ENCODE measurements around the gene TSC22D2. TPM values are rescaled to one million over a fixed set of nuclear protein-coding genes. Genes with fewer than 3 reads are reported as not detected.

The TSC22D2 gene
- total RNA-seq, 3 donors from 2014 or later = 12.1 to 19.8 (median 16.5) TPM

GRCh38 chr3:150426292-150426691 lies 18.2 kb downstream of the TSC22D2 start:
- no peak overlapping the region for H3K4me3 ChIP-seq
- intact Hi-C loops (cut with DNase I; ENCODE audit: low total_unique reads) = no loop called here
- H3K27me3 ChIP-seq = no peaks in the 10 kb centered on the region
- H3K4me1 ChIP-seq = no peaks in the 10 kb centered on the region
- no peaks in the 10 kb centered on the region for H3K36me3 ChIP-seq
- H3K27ac ChIP-seq = no peak overlapping the region
- no peaks in the 10 kb centered on the region for H3K9me3 ChIP-seq
- TF ChIP-seq POLR2A (IDR thresholded peaks at IDR 0.05) (no peak), POLR2AphosphoS5 (IDR thresholded peaks at IDR 0.05) (no peak), CTCF (IDR thresholded peaks at IDR 0.05) (no peak)
- DNase-seq (ENCODE audit: low spot score in 2 of 2) = no peak

DNA sequence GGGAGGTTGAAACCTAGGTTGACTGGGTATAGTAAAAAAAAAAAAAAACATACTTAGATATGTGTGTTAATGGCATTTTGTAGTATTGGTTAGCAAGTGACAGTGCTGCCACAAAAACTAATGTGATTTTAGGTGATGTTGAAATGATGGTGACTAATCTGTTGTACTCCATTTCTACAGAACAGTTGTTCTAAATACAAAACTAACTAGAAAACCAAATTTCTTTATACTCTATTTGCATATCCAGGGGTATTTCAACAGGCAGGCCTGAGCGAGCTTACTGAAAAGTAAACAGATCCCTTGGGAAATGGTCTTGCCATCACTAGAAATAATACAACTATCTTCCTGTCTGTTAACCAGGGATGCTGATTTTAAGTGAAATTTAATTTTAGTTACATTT lies 20.5 kb downstream of the TSC22D2 start:
- Histone ChIP-seq H3K36me3 (no peaks in the 10 kb centered on the region), H3K27ac (no peak overlapping the region), H3K4me3 (no peak overlapping the region), H3K9me3 (no peaks in the 10 kb centered on the region), H3K4me1 (no peaks in the 10 kb centered on the region), H3K27me3 (no peaks in the 10 kb centered on the region)
- no peak for DNase-seq (ENCODE audit: low spot score in 2 of 2)
- TF ChIP-seq POLR2AphosphoS5 (IDR thresholded peaks at IDR 0.05) (no peak), POLR2A (IDR thresholded peaks at IDR 0.05) (no peak), CTCF (IDR thresholded peaks at IDR 0.05) (no peak)
- intact Hi-C loops (cut with DNase I; ENCODE audit: low total_unique reads) = no loop called here

DNA sequence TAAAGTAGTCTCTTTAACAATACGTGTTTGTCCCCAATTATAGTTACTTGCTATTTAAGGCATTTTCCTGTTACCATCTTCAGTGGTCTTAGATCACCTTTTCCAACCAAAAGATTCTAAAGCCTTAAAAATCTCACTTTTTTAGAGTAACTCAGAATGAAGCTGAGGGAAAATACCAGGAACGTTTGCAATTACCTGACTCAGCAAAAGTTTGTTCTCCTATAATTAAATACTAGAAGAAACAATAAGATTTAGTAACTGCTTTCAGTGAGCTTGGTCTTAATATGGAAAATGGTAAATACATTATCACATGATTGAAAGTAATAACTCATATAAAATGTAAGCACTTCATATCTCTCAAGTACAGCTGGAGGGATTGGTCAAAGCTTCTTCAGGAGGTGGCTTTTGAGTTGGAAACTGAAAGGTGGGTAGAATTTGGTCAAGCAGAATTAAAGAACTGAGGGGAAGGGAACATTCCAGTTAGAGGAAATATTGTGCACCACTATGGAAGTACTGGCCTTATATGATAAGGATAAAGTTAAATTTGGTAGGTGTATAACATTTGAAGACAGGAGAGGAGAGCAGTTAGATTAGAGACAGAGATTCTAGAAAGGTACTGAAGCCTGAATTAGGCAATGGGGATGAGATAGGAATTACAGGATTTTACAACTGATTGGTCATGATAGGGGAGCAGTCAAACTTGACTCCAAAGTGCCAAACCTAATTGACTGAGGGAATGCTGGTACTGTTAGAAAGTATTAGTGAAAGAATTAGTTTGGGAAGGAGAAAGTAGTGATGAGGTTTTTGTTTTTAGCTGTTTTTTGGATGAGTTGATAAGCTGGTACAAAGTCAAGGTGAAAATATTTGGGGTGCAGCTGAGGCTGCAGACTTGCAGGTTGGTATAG lies 21.9 kb downstream of the TSC22D2 start:
- no peak for TF ChIP-seq POLR2AphosphoS5 (IDR thresholded peaks at IDR 0.05)
- TF ChIP-seq CTCF (IDR thresholded peaks at IDR 0.05) = no peak
- no peak for TF ChIP-seq POLR2A (IDR thresholded peaks at IDR 0.05)
- no peak for DNase-seq (ENCODE audit: low spot score in 2 of 2)
- H3K36me3 ChIP-seq = no peaks in the 10 kb centered on the region
- no peaks in the 10 kb centered on the region for H3K9me3 ChIP-seq
- no peak overlapping the region for H3K4me3 ChIP-seq
- H3K27me3 ChIP-seq = no peaks in the 10 kb centered on the region
- H3K4me1 ChIP-seq = no peaks in the 10 kb centered on the region
- intact Hi-C loops (cut with DNase I; ENCODE audit: low total_unique reads) = no loop called here
- H3K27ac ChIP-seq = no peak overlapping the region

DNA sequence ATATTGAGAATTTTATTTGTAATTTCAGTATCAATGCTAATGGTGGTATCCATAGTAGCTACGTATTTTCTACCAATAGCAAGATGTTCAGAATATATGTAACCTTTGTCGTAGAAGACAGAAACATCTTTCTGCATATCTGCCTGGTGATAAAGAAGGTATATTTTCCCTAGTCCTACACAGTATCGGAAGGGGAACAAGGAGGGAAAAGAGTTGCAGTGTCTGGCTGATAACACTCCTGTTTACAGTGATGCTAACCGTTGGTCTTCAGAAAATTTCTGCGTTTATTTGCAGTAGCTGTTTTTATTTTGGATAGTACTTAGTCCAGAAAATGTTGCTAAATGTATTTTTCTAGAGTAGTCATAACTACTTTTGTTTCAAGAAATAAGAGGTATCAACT lies 25.2 kb downstream of the TSC22D2 start:
- TF ChIP-seq CTCF (IDR thresholded peaks at IDR 0.05) (no peak), POLR2AphosphoS5 (IDR thresholded peaks at IDR 0.05) (no peak), POLR2A (IDR thresholded peaks at IDR 0.05) (no peak)
- DNase-seq (ENCODE audit: low spot score in 2 of 2) = no peak
- no peak overlapping the region for H3K27ac ChIP-seq
- no peaks in the 10 kb centered on the region for H3K9me3 ChIP-seq
- no peaks in the 10 kb centered on the region for H3K4me1 ChIP-seq
- no peaks in the 10 kb centered on the region for H3K27me3 ChIP-seq
- no peak overlapping the region for H3K4me3 ChIP-seq
- H3K36me3 ChIP-seq = no peaks in the 10 kb centered on the region
- intact Hi-C loops (cut with DNase I; ENCODE audit: low total_unique reads) = no loop called here

- H3K4me1 ChIP-seq = no peaks in the 10 kb centered on the region
- no peak for DNase-seq (ENCODE audit: low spot score in 2 of 2)
- no peaks in the 10 kb centered on the region for H3K27me3 ChIP-seq
- intact Hi-C loops (cut with DNase I; ENCODE audit: low total_unique reads) = no loop called here
- TF ChIP-seq POLR2A (IDR thresholded peaks at IDR 0.05) = no peak
- TF ChIP-seq POLR2AphosphoS5 (IDR thresholded peaks at IDR 0.05) = no peak
- TF ChIP-seq CTCF (IDR thresholded peaks at IDR 0.05) = no peak
- H3K4me3 ChIP-seq = no peak overlapping the region
- H3K9me3 ChIP-seq = no peaks in the 10 kb centered on the region
- no peak overlapping the region for H3K27ac ChIP-seq
- H3K36me3 ChIP-seq = no peaks in the 10 kb centered on the region
Measured at GRCh38 chr3:150434234-150434633, 26.1 kb downstream of the TSC22D2 start.

Data from breast epithelium (tissue), 4 donors.